MCF 10A (cell line): ENCODE measurements around the gene EHMT2. TPM values are rescaled to one million over a fixed set of nuclear protein-coding genes. Genes with fewer than 3 reads are reported as not detected.
A peak's percentile ranks its signal among the peaks of the same experiment; 100 is the strongest.

Source experiments
- BruUV-seq: library from RNA; stranded (reverse); fragments of 400-500 nt; replicated peaks from 2 replicates; lab custom pipeline; 2021; lab: Mats Ljungman, UMichigan
- CTCF ChIA-PET: fragments of 300-600 bp; sonication (Branson Sonifier 250); formaldehyde crosslinking; extraction: SDS; loops from one replicate; lab custom pipeline; 2021; ENCODE audit warnings: antibody characterized with exemption, inconsistent platforms; lab: Yijun Ruan, JAX
- POLR2A ChIA-PET: fragments of 300-600, 350-650 bp; sonication (Branson Sonifier 250); formaldehyde crosslinking; extraction: SDS; loops from one replicate; lab custom pipeline; 2020; ENCODE audit warnings: antibody characterized with exemption, inconsistent platforms; lab: Yijun Ruan, JAX
- DNase-seq: peaks from one replicate; pipeline ENCODE4 v3.0.0-alpha.2; 2018; ENCODE audit not compliant: unreplicated experiment
- H3K27ac Mint-ChIP-seq: one replicate; pipeline ENCODE4 v1.8.0; 2022; ENCODE audit warnings: mild to moderate bottlenecking, low read depth, mixed read lengths; ENCODE audit not compliant: unreplicated experiment
- H3K27me3 Mint-ChIP-seq: one replicate; pipeline ENCODE4 v1.8.0; 2022; ENCODE audit warnings: mixed read lengths; ENCODE audit not compliant: insufficient read depth, unreplicated experiment
- H3K36me3 Mint-ChIP-seq: one replicate; pipeline ENCODE4 v1.8.0; 2022; ENCODE audit warnings: mild to moderate bottlenecking, moderate library complexity, mixed read lengths; ENCODE audit not compliant: insufficient read depth, unreplicated experiment
- H3K4me1 Mint-ChIP-seq: one replicate; pipeline ENCODE4 v1.8.0; 2022; ENCODE audit warnings: mixed read lengths; ENCODE audit not compliant: insufficient read depth, unreplicated experiment
- H3K4me3 Mint-ChIP-seq: one replicate; pipeline ENCODE4 v1.8.0; 2022; ENCODE audit warnings: mild to moderate bottlenecking, moderate library complexity, mixed read lengths; ENCODE audit not compliant: unreplicated experiment
- H3K9me3 Mint-ChIP-seq: one replicate; pipeline ENCODE4 v1.8.0; 2022; ENCODE audit warnings: mixed read lengths; ENCODE audit not compliant: unreplicated experiment
- CTCF ChIP-seq: fragments of 200-600 bp; IDR thresholded peaks from one replicate; pipeline ENCODE4 v1.8.0; 2022; ENCODE audit warnings: antibody characterized with exemption, mild to moderate bottlenecking; ENCODE audit not compliant: unreplicated experiment
- intact Hi-C: fragments of 100-400 bp; cut with micrococcal nuclease; formaldehyde crosslinking; loops from 2 replicates; pipeline ENCODE4 v1.14.1; 2022
- total RNA-seq: library from RNA; stranded (reverse); gene quantifications from 2 replicates; pipeline ENCODE4 v1.2.3, GENCODE V29; 2022

EHMT2 gene
- total RNA-seq, 1 experiment from 2014 or later = 20.2 TPM

DNA sequence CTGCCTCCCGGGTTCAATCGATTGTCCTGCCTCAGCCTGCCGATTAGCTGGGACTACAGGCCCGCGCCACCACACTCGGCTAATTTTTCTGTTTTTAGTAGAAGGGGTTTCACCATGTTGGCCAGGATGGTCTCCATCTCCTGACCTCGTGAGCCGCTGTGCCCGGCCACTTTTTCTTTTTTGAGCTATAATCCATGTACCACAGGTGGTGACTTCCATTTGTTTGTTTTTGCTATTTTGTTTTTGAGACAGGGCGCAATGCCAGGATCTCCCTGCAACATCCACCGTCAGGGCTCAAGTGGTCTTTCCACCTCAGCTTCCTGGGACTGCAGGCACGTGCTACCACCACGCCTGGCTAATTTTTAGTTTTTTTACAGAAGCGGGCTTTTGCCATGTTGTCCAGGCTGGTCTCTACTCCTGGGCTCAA, 61.4 kb downstream of the EHMT2 start:
- no TSS peak for BruUV-seq
- DNase-seq = no peak
- H3K27me3 Mint-ChIP-seq = no peaks in the 10 kb centered on the region
- peaks cover 18% of the 10 kb centered on the region for H3K4me1 Mint-ChIP-seq
- H3K36me3 Mint-ChIP-seq = peaks cover 68% of the 10 kb centered on the region
- ChIA-PET CTCF (interaction anchor here (0.7 to 1.4 kb wide), 5 partner anchors 11 to 1148 kb away, joined by 3 to 5 read pairs (median 4); partner anchors contain the start of gene LY6G5C), POLR2A (interaction anchor here (0.6 to 11.2 kb wide), 25 partner anchors 8 to 1136 kb away, joined by 3 to 202 read pairs (median 5); partner anchors contain the start of genes ABHD16A, BAG6, C6orf47 and CFB)
- intact Hi-C loops = loop anchor here (10.0 kb wide), 1 partner anchor 119 kb away; the partner anchor contains the start of genes NELFE and SKIC2
- H3K4me3 Mint-ChIP-seq = peak overlapping the region; percentile 86
- peak overlapping the region; percentile 99 for H3K27ac Mint-ChIP-seq
- no peaks in the 10 kb centered on the region for H3K9me3 Mint-ChIP-seq
- no peak for TF ChIP-seq CTCF

- CTCF ChIA-PET = interaction anchor here (0.6 to 1.4 kb wide), 4 partner anchors 12 to 295 kb away, joined by 3 to 6 read pairs (median 4); no protein-coding TSS in a partner anchor
- POLR2A ChIA-PET = interaction anchor here (0.6 to 11.2 kb wide), 31 partner anchors 9 to 1479 kb away, joined by 3 to 202 read pairs (median 4); partner anchors contain the start of genes ABHD16A, BAG6, C6orf47 and CFB
- H3K36me3 Mint-ChIP-seq = peaks cover 53% of the 10 kb centered on the region
- no peaks in the 10 kb centered on the region for H3K27me3 Mint-ChIP-seq
- DNase-seq = peak; percentile 87
- intact Hi-C loops = loop anchor here (1.0 to 10.0 kb wide), 2 partner anchors 29 to 120 kb away; partner anchors contain the start of genes NELFE and SKIC2
- TF ChIP-seq CTCF = no peak
- H3K4me3 Mint-ChIP-seq = peak overlapping the region; percentile 86
- H3K4me1 Mint-ChIP-seq = peaks cover 18% of the 10 kb centered on the region
- no peaks in the 10 kb centered on the region for H3K9me3 Mint-ChIP-seq
- peak overlapping the region; percentile 99 for H3K27ac Mint-ChIP-seq
- BruUV-seq = no TSS peak
Measured at GRCh38 chr6:31834367-31835250, 62.9 kb downstream of the EHMT2 start.

DNA sequence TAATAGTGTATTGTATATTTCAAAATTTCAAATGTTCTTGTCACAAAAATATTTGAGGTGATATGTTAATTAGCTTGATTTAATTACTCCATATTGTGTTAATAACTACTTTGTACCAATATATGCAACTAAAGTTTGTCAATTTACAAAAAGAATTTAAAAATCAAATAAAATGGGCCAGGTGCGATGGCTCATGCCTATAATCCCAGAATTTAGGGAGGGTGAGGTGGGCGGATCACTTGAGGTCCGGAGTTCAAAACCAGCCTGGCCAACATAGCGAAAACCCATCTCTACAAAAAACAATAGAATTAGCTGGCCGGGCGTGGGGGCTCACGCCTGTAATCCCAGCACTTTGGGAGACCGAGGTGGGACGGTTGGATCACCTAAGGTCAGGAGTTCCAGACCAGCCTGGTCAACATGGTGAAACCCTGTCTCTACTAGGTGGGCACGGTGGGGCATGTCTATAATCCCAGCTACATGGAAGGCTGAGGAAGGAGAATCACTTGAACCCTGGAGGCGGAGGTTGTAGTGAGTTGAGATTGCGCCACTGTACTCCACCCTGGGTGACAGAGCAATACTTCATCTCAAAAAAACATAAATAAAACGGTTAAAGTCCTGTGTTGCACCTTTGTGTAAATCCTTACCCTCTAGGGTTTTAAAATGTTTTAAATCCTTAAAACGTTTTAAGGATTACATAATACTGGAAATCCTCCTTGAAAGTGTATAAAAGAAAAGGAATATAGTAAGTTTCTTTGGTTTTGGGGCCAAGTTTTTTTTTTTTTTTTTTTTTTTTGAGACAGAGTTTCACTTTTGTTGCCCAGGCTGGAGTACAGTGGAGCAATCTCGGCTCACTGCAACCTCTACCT, 65.9 kb downstream of the EHMT2 start:
- ChIA-PET CTCF (interaction anchor here (0.6 to 2.0 kb wide), 10 partner anchors 12 to 434 kb away, joined by 3 to 8 read pairs (median 3); partner anchors contain the start of genes LSM2 and NEU1), POLR2A (interaction anchor here (0.6 to 11.2 kb wide), 16 partner anchors 9 to 1022 kb away, joined by 3 to 202 read pairs (median 19); partner anchors contain the start of genes BAG6, C6orf47, CLIC1 and CSNK2B)
- Mint-ChIP-seq H3K9me3 (no peaks in the 10 kb centered on the region), H3K27me3 (no peaks in the 10 kb centered on the region), H3K4me3 (peak overlapping the region; percentile 94), H3K27ac (peak overlapping the region; percentile 90), H3K36me3 (peaks cover 37% of the 10 kb centered on the region), H3K4me1 (peaks cover 6% of the 10 kb centered on the region)
- TF ChIP-seq CTCF = no peak
- intact Hi-C loops = loop anchor here (2.0 to 10.0 kb wide), 3 partner anchors 37 to 123 kb away; partner anchors contain the start of genes DDAH2, NELFE, SKIC2 and VARS1
- no TSS peak for BruUV-seq
- peak; percentile 59 for DNase-seq
